H1 (cell line): ENCODE measurements around the gene NEDD1. TPM values are rescaled to one million over a fixed set of nuclear protein-coding genes. Genes with fewer than 3 reads are reported as not detected.
A peak's percentile ranks its signal among the peaks of the same experiment; 100 is the strongest.

Source experiments
- BRCA1 ChIP-seq: IDR thresholded peaks from 2 replicates; pipeline ENCODE4 v1.6.1; 2012; ENCODE audit warnings: low read depth, low read length, improper control_type of control experiment
- CEBPB ChIP-seq: IDR thresholded peaks from 2 replicates; pipeline ENCODE4 v1.6.1; 2012; ENCODE audit warnings: low read depth, low read length
- CREB1 ChIP-seq: IDR thresholded peaks from 2 replicates; pipeline ENCODE4 v1.6.1; 2012; ENCODE audit warnings: inconsistent platforms
- CTBP2 ChIP-seq: IDR thresholded peaks from 2 replicates; pipeline ENCODE4 v1.7.0; 2011; ENCODE audit warnings: borderline replicate concordance, mild to moderate bottlenecking, moderate library complexity, mixed read lengths, low read length; ENCODE audit not compliant: insufficient read depth, insufficient read length
- EZH2 ChIP-seq: fragments of 200-600 bp; sonication (generic); IDR thresholded peaks from 2 replicates; pipeline ENCODE4 v1.7.1; 2012; ENCODE audit warnings: low read depth, mild to moderate bottlenecking, moderate library complexity, low read length, inconsistent platforms; ENCODE audit not compliant: severe bottlenecking
- GTF2F1 ChIP-seq: IDR thresholded peaks from 2 replicates; pipeline ENCODE4 v1.6.1; 2012; ENCODE audit warnings: low read depth, low read length, improper control_type of control experiment, borderline replicate concordance
- HDAC2 ChIP-seq, 2 experiments: fragments of 300-600 bp in 1 of 2; sonication (generic) in 1 of 2; IDR thresholded peaks; 2 replicates each; pipeline ENCODE4 v1.6.1; 2011 to 2012; ENCODE audit warnings: low read depth in 2 of 2, low read length in 2 of 2, mild to moderate bottlenecking in 2 of 2, moderate library complexity in 2 of 2, borderline replicate concordance in 1 of 2, inconsistent platforms in 1 of 2
- JUN ChIP-seq: IDR thresholded peaks from 2 replicates; pipeline ENCODE4 v1.6.1; 2011; ENCODE audit warnings: low read depth, mild to moderate bottlenecking, improper control_type of control experiment, low read length
- RBBP5 ChIP-seq: IDR thresholded peaks from 2 replicates; pipeline ENCODE4 v1.7.1; 2012; ENCODE audit warnings: low read depth, mild to moderate bottlenecking, inconsistent platforms, low read length, moderate library complexity, borderline replicate concordance
- RNF2 ChIP-seq: fragments of 200-900, 300-1000 bp; sonication (generic); IDR thresholded peaks from 2 replicates; pipeline ENCODE4 v1.7.1; 2016; ENCODE audit warnings: borderline replicate concordance, low read depth, mild to moderate bottlenecking, antibody characterized with exemption, low read length; ENCODE audit not compliant: poor library complexity, severe bottlenecking; ENCODE audit errors: missing control alignments
- RXRA ChIP-seq: IDR thresholded peaks from 2 replicates; pipeline ENCODE4 v1.6.1; 2011; ENCODE audit warnings: low read depth, mild to moderate bottlenecking, low read length, moderate library complexity; ENCODE audit not compliant: insufficient read depth
- SIN3A ChIP-seq, 2 experiments: IDR thresholded peaks in 1 of 2; conservative IDR thresholded peaks in 1 of 2; 2 replicates each; pipeline ENCODE4 v1.6.1; 2011 to 2012; ENCODE audit warnings: low read length in 2 of 2, improper control_type of control experiment in 1 of 2, low read depth in 1 of 2, mild to moderate bottlenecking in 1 of 2
- SP1 ChIP-seq: IDR thresholded peaks from 2 replicates; pipeline ENCODE4 v1.6.1; 2011; ENCODE audit warnings: low read depth, low read length
- SP4 ChIP-seq: IDR thresholded peaks from 2 replicates; pipeline ENCODE4 v1.6.1; 2012; ENCODE audit warnings: low read length, inconsistent platforms
- SRF ChIP-seq: IDR thresholded peaks from 2 replicates; pipeline ENCODE4 v1.6.1; 2011; ENCODE audit warnings: mild to moderate bottlenecking, low read depth, low read length, moderate library complexity
- TCF12 ChIP-seq: IDR thresholded peaks from 2 replicates; pipeline ENCODE4 v1.6.1; 2011; ENCODE audit warnings: low read depth, mild to moderate bottlenecking, low read length
- TEAD4 ChIP-seq: IDR thresholded peaks from 2 replicates; pipeline ENCODE4 v1.6.1; 2012; ENCODE audit warnings: low read depth, low read length, inconsistent platforms, mixed read lengths
- ZNF274 ChIP-seq: IDR thresholded peaks from 2 replicates; pipeline ENCODE4 v1.7.0; 2012; ENCODE audit warnings: low read length, borderline replicate concordance; ENCODE audit errors: extremely low read depth
- polyA plus RNA-seq, 7 experiments: library from polyadenylated mRNA; depleted of rRNA in 3 of 7; stranded (reverse) in 5 of 7; unstranded in 2 of 7; fragments of >200 nt in 5 of 7; fragments of 200-250 nt in 2 of 7; gene quantifications; 1 replicate in 5 of 7; 2 replicates in 1 of 7; 4 replicates in 1 of 7; pipeline versions ENCODE4 v1.2.1 to v1.2.3, GENCODE V29; 2011 to 2013; ENCODE audit warnings: missing spikeins in 2 of 7, mixed read lengths in 2 of 7
- total RNA-seq: library from RNA; stranded (reverse); fragmentation: NEBNext Ultra II Directional; extraction: Animal tissue kit (Norgen Biotek cat#: 25700); gene quantifications from 2 replicates; pipeline ENCODE4 v1.2.1, GENCODE V29; 2021
- TF ChIP-seq, protein P1 (sequence below): IDR thresholded peaks from 2 replicates; pipeline ENCODE4 v1.6.1; 2012; ENCODE audit warnings: inconsistent platforms
- TF ChIP-seq, protein P2 (sequence below): IDR thresholded peaks from 2 replicates; pipeline ENCODE4 v1.6.1; 2011; ENCODE audit warnings: low read length, improper control_type of control experiment
- TF ChIP-seq, protein P3 (sequence below): IDR thresholded peaks from 2 replicates; pipeline ENCODE4 v1.6.1; 2011; ENCODE audit warnings: low read depth, mild to moderate bottlenecking, low read length; ENCODE audit not compliant: insufficient read depth

Gene NEDD1
- total and polyA plus RNA-seq, 2 of the 8 experiments (the other 6 are each of a cell fraction or from before 2014, with no cell fraction given) = 9.0 to 26.6 TPM

DNA sequence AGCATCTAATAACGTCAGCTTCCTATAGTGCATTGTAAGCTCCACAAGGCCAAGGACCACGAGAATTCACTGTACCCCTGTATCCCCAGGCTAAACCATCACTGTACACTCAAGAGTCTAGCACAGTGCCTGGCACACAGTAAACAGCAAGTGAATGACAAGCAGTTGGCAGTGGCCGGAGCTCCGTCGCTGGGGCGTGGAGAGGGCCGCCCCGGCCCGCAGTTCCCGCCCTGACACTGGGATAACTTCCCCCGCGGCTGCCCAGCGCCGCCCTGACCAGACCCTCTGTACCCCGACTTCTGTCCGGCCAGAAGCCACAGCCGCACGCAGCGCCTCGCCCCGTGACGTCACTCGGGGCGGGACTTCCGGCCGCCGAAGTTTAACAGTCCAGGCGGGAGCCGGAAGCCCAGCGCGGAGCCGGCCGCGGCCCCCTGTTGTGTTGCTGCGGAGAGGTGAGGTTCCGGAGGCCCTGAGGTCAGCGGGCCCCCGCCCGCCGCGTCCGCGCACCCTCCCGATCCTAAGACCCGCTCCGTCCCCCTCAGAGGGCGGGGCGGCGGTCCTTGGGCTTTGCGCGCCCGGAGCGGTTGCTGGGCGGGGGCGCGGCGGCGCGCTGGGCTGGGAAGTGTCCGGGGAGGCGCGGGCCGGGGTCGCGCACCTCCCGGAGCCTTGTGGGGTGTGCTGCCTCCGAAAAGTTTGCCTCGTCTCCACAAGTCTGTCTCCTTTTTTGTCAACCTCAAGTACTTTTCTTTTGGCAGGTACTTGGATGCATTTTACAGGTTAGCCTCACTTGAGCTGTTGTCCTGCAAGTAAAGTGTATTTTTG lies at the start of gene NEDD1 (continued):
- TF ChIP-seq ZNF274 (no peak), CREB1 (peak; percentile 92), SIN3A (conservative IDR thresholded peaks at IDR 0.05 in 1 of 2, IDR thresholded peaks at IDR 0.05 in 1 of 2; ENCODE audit: low read depth in 1 of 2, low read length in 2 of 2) (0 out of 4 replicates have a peak, but pooled peaks of 1 of the 2 experiments have one; percentile 31), SP4 (no peak), RXRA (0 out of 2 replicates have a peak, but pooled peaks have one; percentile 12), HDAC2 (IDR thresholded peaks at IDR 0.05; ENCODE audit: borderline replicate concordance in 1 of 2, low read depth in 2 of 2, low read length in 2 of 2) (no peak), CEBPB (no peak), JUN (no peak), BRCA1 (no peak), RNF2 (no peak), RBBP5 (peak; percentile 96; the same call in 1 of the 2 replicates), TEAD4 (no peak), CTBP2 (peak; percentile 31), TCF12 (no peak), GTF2F1 (no peak), SP1 (no peak), SRF (no peak), EZH2 (peak; percentile 6)
- TF ChIP-seq, protein P1, sequence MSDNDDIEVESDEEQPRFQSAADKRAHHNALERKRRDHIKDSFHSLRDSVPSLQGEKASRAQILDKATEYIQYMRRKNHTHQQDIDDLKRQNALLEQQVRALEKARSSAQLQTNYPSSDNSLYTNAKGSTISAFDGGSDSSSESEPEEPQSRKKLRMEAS = no peak; the same call in 1 of the 2 replicates
- TF ChIP-seq, protein P2, sequence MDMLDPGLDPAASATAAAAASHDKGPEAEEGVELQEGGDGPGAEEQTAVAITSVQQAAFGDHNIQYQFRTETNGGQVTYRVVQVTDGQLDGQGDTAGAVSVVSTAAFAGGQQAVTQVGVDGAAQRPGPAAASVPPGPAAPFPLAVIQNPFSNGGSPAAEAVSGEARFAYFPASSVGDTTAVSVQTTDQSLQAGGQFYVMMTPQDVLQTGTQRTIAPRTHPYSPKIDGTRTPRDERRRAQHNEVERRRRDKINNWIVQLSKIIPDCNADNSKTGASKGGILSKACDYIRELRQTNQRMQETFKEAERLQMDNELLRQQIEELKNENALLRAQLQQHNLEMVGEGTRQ = no peak
- TF ChIP-seq, protein P3, sequence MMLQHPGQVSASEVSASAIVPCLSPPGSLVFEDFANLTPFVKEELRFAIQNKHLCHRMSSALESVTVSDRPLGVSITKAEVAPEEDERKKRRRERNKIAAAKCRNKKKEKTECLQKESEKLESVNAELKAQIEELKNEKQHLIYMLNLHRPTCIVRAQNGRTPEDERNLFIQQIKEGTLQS = no peak
